DMS53 treated with DMSO at 0.1 percent for 48 hours (cell line): Measurements from ENCODE around the gene SFMBT1.

Source experiments
- DNase-seq: peaks from one replicate; lab custom pipeline; 2025; ENCODE audit not compliant: unreplicated experiment; lab: John Stamatoyannopoulos, UW

Gene SFMBT1

DNA sequence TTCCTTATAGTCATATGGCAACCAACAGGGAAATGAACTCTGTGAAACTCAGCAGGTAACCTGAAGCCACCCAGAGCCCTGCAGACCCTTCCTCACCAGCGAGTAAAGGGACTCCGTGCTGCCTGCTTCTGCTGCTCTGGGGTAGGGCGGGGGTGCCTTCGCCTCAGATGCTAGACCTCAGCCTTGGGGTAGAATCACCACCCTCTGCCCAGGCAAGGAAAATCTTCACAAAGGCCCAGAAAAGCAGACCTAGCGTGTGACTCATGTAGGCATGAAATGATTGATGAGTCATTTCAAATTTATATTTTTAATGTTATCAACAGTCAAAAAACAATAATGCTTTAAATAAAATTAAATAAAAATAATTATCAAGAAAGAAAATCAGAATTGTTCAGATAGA is 155.1 kb downstream of the SFMBT1 start:
- no peak for DNase-seq

DNA sequence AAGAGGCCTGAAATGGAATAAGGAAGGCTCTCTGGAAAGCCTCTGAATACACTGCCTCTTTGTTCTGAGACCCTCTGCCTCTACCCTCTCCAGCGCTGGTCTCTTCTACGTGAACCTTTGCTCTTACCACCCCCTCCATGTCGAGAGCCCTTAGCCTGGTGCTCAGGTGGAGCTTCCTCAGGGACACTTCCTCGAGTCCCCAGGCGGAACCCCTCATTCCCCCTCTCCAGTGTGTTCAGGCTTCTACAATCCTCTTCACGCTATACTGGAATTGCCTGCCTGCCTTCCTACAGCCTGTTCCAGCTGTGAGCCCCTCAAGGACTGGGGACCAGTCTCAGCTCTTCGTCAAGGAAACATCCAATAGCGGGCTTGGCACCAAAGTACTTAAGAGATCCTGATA is 156.0 kb downstream of the SFMBT1 start:
- no peak for DNase-seq

GRCh38 chr3:52887166-52887565 is 158.7 kb downstream of the SFMBT1 start:
- DNase-seq = no peak

- DNase-seq = no peak
These were observed 159.7 kb downstream of the SFMBT1 start for GRCh38 chr3:52886049-52886730.

DNA sequence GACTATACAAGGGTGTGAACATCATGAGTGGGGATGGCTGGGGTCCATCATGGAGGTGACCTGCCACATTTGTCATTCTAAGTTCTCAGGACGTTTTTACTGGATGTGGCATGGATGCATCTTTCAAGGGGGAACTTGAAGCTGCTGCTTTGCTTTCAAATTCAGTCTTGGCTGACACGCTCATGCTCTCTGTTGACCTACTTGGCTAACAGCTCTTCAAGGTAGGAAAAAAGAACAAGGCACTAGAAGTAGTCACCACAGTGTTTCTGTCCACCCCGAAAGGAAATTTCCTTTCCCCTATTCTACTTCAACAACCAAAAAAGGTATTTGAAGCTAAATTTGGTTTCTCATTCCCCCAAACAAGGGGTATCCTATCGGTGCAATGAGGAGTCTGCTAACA is 163.5 kb downstream of the SFMBT1 start:
- DNase-seq = no peak

GRCh38 chr3:52881871-52882270 is 164.0 kb downstream of the SFMBT1 start:
- DNase-seq = no peak

DNA sequence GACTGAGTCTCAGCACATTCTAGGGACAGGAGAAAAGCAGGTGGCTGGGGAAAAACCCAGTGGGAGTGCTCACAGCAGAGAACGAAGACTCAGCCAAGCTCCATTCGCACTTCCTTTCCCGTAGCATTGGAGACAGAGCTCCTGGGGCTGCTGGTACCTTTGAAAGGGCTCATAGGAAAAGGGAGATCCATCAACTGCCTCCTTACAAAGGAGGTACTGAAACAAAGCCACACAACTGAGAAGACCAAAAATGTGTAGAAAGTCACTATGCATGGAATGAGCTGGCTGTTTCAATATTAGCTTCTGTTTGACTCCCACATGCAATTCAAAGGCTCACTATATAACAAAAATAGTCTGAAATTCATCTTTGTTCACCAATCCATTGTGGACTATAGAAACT is 165.4 kb downstream of the SFMBT1 start:
- no peak for DNase-seq

DNA sequence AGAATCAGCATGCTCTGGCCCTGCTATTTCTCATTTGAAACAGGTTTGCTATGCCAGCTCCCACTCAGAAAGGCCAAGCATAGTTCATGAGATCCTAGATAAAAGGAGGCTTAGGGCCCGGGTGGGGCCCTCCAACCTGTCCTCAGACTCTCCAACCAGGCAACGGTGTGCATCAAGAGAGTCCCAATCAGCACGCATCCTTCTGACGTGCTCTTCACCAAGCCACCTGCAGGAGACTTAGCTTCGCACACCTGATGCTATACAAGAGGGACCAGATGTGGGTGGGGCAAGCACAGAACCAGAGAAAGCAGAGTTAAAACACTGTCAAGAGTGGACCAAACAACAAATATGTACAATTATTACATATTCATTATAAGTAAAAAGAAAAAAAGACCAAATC is 165.8 kb downstream of the SFMBT1 start:
- DNase-seq = no peak

- no peak for DNase-seq
These were observed 166.3 kb downstream of the SFMBT1 start for GRCh38 chr3:52879581-52879980.

- DNase-seq = no peak
These were observed 166.8 kb downstream of the SFMBT1 start for GRCh38 chr3:52879090-52879489.

DNA sequence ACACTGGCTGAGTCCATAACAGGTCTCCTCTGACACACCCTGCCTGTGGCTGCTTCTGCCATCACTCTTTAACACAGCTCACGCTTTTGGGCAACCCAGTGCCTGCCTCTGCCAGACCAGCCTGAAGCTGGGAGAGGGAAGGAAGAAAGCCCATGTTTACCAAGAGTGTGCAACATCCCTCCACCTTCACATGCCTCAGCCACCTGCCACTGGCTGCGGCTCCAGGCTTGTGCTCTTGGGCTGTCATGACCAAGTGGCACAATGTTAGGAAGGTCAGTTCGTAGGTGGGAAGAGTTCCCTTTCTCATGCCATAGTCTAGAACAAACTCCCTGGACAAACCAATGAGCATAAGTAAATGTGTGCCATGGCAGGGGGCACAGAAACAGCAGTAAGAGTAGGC is 168.8 kb downstream of the SFMBT1 start:
- no peak for DNase-seq

GRCh38 chr3:52874864-52875587 is 170.8 kb downstream of the SFMBT1 start:
- DNase-seq = no peak

GRCh38 chr3:52874160-52874701 is 171.6 kb downstream of the SFMBT1 start:
- no peak for DNase-seq

GRCh38 chr3:52873433-52874159 is 172.3 kb downstream of the SFMBT1 start:
- DNase-seq = no peak

DNA sequence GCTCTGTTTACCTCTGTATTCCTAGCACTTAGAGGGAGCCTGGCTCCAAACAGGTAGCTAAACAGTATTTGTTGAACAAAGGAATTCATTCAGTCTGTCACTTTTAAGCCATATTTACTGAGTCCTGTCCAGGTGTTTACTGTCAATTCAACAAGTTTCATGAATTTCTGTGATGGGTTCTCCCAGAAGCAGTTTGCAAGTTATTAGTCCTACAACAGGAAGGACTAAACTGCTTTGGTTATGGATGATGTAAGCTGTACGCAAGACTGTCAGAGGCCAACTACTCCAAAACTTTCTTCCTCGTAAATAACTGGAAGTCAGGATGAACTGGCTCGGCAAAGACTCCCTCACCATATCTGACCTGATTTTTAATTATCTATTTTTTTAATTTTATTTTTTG is 173.6 kb downstream of the SFMBT1 start:
- DNase-seq = no peak

- DNase-seq = no peak
These were observed 174.1 kb downstream of the SFMBT1 start for GRCh38 chr3:52871761-52872160.

- DNase-seq = no peak
These were observed 175.4 kb downstream of the SFMBT1 start for GRCh38 chr3:52870471-52870870.

- no peak for DNase-seq
These were observed 179.4 kb downstream of the SFMBT1 start for GRCh38 chr3:52866427-52866826.

GRCh38 chr3:52865994-52866393 is 179.9 kb downstream of the SFMBT1 start:
- DNase-seq = no peak

- no peak for DNase-seq
These were observed 185.5 kb downstream of the SFMBT1 start for GRCh38 chr3:52860424-52860768.

DNA sequence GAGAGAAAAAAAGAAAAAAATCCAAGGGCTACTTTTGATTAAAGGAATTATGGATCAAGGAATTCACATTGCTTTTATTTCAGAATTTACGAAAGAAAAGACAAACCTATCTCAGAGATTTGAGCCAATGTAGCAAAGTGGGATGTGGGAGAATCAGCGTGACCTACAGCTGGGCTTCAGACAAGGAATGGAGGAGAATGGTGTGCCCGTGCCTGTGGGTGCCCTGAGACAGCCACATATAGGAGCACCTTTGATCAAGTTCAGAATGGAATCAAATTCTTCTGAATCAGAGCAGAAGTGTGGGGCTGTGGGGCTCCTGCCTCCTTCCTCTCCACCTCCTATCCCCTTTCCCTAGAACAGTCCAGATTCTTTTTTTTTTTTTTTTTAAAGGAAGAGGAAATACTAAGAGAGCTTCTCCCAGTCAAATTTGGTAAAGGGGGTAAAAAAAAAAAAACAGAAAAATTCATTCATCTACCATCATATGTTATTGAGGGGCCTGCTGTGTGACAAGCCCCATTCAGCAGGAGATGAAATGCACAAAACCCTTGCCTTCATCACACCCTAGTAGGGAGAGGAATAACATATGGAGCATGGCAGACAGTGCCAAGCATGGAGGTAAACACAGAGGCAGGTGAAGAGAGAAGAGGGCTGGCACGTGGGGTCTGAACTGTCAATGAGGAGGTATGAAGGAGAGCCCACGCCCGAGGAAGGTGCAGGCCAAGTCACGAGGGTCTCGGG is 186.0 kb downstream of the SFMBT1 start:
- DNase-seq = no peak
